ENCODE measurements around the gene CLCNKB.
A peak's percentile ranks its signal among the peaks of the same experiment; 100 is the strongest.
"Not testable (repeated sequence)": the region's sequence is repeated elsewhere in the genome, so short reads cannot be mapped to it uniquely, and the experiment has no call there.

The CLCNKB gene

DNA sequence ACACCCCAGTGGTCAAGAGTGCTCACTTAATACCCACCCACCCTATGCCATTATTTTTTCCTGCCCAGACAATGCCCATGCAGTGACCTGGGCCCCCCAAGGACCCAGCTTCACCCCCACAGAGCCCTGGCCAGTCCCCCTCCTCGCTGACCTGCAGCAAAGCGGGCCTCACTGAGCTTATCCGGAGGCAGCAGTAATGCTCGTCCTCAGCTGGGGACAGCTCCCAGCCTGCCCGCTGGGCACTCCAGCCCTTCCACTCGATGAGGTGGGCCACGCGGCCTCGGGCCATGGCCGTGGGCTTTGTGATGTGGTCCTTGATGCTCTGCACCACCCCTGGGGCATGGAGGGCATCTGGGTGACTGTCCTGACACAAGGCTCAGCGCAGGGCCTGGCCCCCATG lies 7.1 kb upstream of the CLCNKB start:
- DNase-seq: not testable (repeated sequence)

DNA sequence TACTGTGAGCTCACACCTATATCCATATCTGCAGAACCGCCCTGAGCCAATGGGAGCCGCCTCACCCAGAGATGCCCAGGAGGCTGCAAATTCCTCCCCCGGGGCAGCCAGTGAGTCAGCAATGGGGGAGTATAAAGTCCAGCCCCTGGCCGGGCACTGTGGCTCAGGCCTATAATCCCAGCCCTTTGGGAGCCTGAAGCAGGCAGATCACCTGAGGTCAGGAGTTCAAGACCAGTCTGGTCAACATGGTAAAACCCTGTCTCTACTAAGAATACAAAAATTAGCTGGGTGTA lies 5.0 kb upstream of the CLCNKB start:
- DNase-seq: no peak

- not testable (repeated sequence) for DNase-seq
Observed at GRCh38 chr1:16039871-16040270, 3.7 kb upstream of the CLCNKB start.

DNA sequence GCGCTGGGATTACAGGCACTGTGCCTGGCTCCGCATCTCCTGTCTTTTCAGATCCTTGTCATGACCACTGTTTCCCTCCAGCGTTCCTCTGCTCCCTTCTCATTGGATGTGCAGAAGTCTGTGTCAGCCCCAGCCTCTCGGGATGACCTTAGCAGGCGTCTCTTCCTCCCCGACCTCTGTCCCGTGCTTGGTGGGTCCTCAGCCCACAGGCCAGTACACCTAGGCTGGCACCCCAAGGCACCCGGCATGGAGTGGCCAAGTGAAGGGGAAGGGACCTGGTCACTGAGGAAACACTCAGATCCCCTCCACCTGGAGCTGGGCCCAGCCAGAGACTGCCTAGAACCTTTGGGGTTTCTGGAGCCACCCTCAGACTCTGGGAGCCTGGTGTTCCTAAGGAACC lies 2.4 kb upstream of the CLCNKB start:
- DNase-seq: no peak

DNA sequence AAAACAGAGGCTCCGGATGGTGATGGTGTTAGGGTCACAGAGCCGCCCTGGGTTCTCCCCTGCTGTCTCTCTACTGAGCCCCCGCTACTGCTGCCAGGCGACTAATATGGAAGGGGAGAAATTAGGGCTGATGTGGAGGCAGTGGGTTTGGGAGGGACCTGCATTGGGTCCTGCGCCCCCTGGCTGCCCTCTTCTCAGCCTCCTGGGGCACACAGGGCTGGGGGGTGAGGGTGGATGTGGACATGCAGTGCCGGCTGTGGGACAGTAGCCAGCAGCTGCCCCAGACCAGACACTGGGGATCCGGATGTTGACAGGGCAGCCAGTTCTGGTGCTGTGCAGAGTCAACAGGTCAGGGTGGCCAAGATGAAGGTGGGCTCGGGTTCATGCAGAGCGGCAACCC lies 1.5 kb upstream of the CLCNKB start:
- DNase-seq: no peak

GRCh38 chr1:16042654-16043053 lies 928 bp upstream of the CLCNKB start:
- DNase-seq: not testable (repeated sequence)

DNA sequence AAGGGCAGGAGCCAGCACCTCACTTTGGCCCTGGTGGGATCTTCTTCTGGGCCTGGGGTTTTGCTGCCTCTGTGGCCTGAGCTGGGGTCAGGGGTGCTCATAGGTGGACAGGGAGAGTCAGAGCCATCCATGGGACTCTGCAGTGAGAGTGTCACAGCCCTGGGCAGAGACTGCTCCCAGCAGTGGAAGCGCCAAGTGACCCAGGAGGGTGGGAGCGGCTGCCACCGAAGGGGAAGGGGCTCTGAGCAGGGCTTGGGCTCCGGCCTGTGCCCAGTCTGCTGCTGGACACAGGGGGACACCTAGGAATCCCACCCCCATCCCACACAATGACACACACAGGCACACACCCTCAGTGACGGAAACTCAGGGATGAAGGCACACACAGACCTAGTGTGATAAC lies 368 bp downstream of the CLCNKB start:
- no peak for DNase-seq

DNA sequence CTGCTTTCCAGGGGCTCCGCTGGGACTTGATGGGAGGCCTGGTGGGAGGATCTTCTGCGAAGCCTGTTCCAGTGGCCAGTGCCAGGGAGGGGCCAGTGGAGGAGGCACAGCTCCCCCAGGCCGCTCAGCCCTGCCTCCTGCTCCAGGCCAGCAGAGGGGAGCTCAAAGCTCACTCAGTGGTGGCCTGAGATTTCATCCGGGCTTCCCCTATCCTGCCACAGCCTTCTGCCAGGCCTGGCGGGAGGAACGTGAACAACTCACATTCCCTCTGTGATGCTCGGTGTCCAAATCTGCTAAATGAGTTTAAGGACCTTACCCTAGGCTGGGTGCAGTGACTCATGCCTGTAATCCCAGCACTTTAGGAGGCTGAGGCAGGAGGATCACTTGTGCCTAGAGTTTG lies 3.3 kb downstream of the CLCNKB start:
- no peak for DNase-seq

DNA sequence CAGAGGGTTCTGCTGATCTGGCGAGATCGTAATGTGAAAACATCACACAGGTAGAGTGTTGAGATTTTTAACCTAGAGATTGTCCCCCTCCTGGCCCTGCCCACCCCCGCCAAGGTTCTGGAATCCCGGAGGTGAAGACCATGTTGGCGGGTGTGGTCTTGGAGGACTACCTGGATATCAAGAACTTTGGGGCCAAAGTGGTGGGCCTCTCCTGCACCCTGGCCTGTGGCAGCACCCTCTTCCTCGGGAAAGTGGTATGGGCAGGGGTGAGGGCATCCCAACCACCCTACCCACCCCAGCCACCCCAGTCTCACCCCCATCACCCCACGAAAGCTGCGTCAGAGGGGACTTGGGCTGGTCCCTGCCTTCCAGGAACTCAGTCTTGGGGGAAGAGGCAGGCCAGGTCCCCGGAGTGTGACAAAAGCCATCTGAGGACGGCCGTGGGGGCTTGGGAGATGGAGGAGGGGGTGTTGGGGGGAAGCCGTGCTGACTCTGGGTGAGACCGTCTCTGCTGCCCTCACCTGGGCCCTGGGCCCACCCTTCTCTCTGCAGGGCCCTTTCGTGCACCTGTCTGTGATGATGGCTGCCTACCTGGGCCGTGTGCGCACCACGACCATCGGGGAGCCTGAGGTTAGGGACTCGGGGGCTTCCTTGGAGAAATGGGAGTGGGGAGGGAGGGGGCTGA lies 4.4 kb downstream of the CLCNKB start:
- no peak for DNase-seq

GRCh38 chr1:16048573-16049189 lies 5.1 kb downstream of the CLCNKB start:
- peak; percentile 10 for DNase-seq

DNA sequence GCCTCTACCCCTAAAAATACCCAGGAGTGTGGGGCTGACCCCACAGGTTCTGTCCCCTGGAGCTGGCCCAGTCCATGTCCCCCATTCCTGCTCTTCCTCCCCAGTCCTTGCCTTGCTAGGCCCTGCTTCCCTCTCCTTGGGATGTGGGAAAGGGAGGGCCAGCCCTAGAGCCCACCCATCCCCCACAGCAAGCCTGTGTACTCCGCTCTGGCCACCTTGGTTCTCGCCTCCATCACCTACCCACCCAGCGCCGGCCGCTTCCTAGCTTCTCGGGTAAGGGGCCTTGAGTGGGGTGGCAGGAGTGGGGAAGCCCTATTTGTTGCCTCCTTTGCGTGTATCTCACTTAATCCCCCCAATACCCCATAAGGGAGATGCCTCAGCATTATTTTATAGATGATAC lies 6.7 kb downstream of the CLCNKB start:
- no peak for DNase-seq

GRCh38 chr1:16051039-16051438 lies 7.5 kb downstream of the CLCNKB start:
- no peak for DNase-seq

DNA sequence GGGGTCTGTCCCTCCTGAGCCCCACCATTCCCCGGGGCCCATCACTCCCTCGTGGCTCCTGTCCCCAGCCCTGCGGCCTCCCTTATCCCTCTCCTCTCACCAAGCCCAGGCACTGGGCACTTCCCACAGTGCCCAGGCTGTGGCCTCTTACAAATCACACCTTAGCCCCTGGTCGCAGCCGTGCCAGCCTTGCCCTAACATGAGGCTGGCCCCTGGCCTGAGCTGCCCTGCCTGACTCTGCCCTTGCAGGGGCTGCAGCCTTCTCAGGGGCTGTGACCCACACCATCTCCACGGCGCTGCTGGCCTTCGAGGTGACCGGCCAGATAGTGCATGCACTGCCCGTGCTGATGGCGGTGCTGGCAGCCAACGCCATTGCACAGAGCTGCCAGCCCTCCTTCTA lies 8.4 kb downstream of the CLCNKB start:
- DNase-seq: not testable (repeated sequence)

GRCh38 chr1:16053781-16054502 lies 10.4 kb downstream of the CLCNKB start:
- DNase-seq: no peak

GRCh38 chr1:16054598-16055540 lies 11.3 kb downstream of the CLCNKB start:
- DNase-seq: no peak

DNA sequence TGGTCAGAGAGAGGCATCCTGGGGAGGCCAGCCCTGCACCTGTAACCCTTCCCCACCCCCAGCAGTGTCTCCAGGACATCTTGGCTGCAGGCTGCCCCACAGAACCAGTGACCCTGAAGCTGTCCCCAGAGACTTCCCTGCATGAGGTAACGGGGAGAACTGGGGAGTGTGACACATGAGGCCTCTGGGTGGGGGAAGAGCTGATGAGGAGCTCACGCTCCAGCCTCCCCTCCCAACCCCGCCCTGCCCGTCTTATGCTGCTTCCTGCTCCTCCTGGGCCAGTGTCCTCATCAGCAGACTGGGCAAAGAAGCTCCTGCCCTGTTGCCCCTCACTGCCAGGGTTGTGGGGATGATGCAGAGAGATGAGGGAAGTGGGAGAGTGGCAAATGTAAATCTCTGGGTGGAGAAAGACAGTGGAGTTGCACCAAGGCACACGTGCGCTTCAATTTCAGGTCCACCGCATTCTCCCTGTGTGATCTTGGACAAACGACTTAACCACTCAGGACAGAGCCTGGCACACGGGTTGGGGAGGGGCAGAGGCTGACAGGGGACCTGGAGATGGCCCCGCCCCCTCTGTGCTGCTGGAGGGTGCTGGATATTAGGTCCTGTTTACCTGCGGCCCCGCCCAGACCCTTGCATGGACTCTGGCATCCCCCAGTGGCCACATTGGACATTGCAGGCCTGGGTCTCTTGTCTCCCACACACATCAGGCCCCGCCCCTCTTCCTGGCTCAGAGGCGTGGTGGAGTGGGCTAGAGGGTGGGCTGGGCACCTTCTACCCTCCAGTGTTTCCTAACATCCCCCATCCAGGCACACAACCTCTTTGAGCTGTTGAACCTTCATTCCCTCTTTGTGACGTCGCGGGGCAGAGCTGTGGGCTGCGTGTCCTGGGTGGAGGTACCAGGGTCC lies 12.3 kb downstream of the CLCNKB start:
- peak; percentile 69 for DNase-seq

- DNase-seq: not testable (repeated sequence)
Observed at GRCh38 chr1:16056521-16056912, 12.9 kb downstream of the CLCNKB start.

- not testable (repeated sequence) for DNase-seq
Observed at GRCh38 chr1:16057314-16057915, 13.8 kb downstream of the CLCNKB start.

GRCh38 chr1:16058394-16059120 lies 15.0 kb downstream of the CLCNKB start:
- DNase-seq: not testable (repeated sequence)

DNA sequence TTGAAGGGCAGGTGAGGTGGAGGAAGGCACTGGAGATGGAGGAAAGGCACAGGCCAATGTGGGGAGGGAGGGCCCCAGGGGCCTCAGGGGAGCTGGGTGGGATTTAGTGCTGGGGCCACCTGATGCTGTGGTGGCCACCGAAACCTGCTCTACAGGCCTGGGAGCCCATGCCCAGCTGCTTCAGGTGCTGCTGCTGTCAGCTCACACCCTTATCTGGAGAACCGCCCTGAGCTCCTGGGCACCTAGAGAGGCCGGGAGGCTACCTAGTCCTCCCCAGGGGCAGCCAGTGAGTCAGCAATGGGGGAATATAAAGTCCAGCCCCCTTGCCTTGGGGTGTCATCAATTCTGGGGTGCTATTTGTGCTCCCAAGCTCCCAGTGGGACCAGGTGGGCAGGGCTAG lies 17.7 kb downstream of the CLCNKB start:
- DNase-seq: no peak

All from activated CD4-positive, alpha-beta T cell treated with anti-CD3 and anti-CD28 coated beads, Interleukin-2, amount 50 U/mL, for 1 hour (primary cell).